Measurements from ENCODE around the gene LYPD6.

The LYPD6 gene

DNA sequence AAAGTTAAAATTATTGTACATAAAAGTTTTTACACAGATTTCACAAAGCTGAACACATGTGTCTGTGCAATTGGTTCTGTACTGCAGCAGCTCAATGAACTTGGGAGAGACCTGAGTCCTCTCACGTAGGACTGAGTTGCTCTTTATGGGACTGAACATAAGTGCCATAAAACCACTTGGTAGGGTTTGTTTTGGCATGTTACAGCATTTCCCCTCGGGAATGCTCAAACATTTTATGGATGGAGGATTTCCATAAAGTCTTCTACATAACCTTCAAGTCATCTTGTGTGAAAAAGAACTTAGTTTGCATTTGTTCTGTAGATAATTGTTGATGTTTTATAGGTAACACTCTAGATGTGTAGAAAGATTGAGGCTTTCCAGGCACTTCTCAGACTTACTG is 15.9 kb downstream of the LYPD6 start:
- TF ChIP-seq, protein P1, sequence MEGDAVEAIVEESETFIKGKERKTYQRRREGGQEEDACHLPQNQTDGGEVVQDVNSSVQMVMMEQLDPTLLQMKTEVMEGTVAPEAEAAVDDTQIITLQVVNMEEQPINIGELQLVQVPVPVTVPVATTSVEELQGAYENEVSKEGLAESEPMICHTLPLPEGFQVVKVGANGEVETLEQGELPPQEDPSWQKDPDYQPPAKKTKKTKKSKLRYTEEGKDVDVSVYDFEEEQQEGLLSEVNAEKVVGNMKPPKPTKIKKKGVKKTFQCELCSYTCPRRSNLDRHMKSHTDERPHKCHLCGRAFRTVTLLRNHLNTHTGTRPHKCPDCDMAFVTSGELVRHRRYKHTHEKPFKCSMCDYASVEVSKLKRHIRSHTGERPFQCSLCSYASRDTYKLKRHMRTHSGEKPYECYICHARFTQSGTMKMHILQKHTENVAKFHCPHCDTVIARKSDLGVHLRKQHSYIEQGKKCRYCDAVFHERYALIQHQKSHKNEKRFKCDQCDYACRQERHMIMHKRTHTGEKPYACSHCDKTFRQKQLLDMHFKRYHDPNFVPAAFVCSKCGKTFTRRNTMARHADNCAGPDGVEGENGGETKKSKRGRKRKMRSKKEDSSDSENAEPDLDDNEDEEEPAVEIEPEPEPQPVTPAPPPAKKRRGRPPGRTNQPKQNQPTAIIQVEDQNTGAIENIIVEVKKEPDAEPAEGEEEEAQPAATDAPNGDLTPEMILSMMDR (IDR thresholded peaks at IDR 0.05): no peak
- no peak for TF ChIP-seq ZFX (IDR thresholded peaks at IDR 0.05; ENCODE audit: borderline replicate concordance)
- H3K27ac ChIP-seq: no peak overlapping the region

DNA sequence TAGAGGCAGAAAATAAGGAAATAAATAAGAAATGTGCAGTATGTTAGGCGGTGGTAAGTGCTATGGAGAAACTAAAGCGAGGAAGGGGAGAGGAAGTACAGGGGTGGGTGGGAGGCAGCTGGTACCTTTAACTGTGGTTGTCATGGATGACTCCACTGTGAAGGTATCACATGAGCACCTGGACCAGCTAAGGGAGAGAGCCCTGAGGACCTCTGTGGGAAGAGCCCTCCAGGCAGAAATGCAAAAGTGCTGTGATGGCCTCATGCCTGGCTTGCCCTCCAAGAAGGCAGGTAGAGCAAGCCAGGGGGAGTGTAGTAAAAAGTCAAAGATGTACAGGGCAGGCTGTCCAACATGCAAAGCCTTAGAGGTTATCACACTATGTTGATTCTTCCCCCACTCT is 17.9 kb downstream of the LYPD6 start:
- no peak overlapping the region for H3K27ac ChIP-seq
- no peak for TF ChIP-seq ZFX (IDR thresholded peaks at IDR 0.05; ENCODE audit: borderline replicate concordance)
- TF ChIP-seq, protein P1 (IDR thresholded peaks at IDR 0.05): no peak

GRCh38 chr2:149353421-149353820 is 23.0 kb downstream of the LYPD6 start:
- no peak overlapping the region for H3K27ac ChIP-seq
- no peak for TF ChIP-seq ZFX (IDR thresholded peaks at IDR 0.05; ENCODE audit: borderline replicate concordance)
- TF ChIP-seq, protein P1 (IDR thresholded peaks at IDR 0.05): no peak

DNA sequence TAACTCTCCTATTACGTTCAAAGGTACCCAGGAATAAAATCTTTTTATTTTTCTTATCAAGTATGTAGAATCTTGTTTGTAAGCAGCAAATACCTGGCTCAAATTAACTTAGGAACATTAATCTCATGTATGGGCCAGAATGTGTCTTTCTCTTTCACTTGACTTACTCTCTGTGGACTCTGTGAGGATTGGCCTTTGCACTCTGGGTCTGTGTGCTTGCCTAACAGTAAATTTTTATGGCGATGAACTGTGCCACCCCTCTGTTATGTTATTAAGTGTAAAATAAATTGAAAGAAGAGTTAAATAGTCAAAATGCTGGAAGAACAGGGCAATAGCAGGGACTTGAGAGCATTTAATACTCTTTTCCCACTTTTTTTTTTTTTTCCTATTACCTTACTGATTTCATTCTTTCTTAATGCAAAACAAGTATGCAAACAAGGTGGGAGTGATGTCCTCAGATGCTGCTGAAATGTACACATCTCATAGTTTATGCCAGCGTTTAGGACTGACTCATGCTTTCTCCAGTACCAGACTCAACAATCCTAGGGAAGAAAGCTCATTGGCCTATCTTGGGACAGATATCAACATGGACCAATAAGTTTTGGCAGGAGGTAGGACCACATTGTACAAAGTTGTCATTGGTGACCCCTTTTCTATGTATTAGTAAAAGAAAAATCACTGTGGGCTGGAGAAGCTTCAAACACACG is 25.5 kb downstream of the LYPD6 start:
- no peak overlapping the region for H3K27ac ChIP-seq
- TF ChIP-seq ZFX (IDR thresholded peaks at IDR 0.05; ENCODE audit: borderline replicate concordance): no peak
- TF ChIP-seq, protein P1 (IDR thresholded peaks at IDR 0.05): no peak

- TF ChIP-seq, protein P1 (IDR thresholded peaks at IDR 0.05): no peak
- TF ChIP-seq ZFX (IDR thresholded peaks at IDR 0.05; ENCODE audit: borderline replicate concordance): no peak
- H3K27ac ChIP-seq: no peak overlapping the region
Observed at GRCh38 chr2:149357058-149357457, 26.7 kb downstream of the LYPD6 start.

DNA sequence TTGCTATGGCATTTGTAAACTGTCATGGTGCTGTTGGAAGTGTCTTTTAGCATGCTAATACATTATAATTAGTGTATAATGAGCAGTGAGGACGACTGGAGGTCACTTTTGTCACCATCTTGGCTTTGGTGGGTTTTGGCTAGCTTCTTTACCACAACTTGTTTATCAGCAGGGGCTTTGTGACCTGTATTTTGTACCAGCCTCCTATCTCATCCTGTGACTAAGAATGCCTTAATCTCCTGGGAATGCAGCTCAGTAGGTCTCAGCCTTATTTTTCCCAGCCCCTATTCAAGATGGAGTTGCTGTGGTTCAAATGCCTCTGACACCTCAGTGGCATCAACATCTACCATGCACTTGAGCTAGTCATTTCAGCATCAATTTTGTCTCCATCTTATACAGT is 29.7 kb downstream of the LYPD6 start:
- no peak for TF ChIP-seq ZFX (IDR thresholded peaks at IDR 0.05; ENCODE audit: borderline replicate concordance)
- TF ChIP-seq, protein P1 (IDR thresholded peaks at IDR 0.05): no peak
- no peak overlapping the region for H3K27ac ChIP-seq

DNA sequence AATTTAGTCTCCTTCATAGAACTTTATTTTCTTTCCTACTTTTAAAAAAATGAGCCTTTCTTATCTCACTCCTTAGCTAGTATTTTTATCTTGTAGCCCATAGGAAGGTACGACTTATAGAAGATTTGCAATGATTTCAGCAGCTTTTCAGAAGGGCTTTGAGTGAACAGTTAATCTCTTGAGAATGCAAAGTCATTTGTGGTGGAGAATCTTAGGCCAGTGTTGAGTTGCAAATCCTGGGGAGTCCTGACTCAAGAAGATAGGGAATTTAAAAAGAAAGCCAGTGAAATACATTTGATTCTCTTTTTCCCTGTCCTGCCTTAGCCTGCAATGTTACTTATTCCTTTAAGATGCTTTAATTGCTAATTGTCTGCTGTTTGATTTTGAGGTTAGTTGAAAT is 33.6 kb downstream of the LYPD6 start:
- no peak overlapping the region for H3K27ac ChIP-seq
- TF ChIP-seq, protein P1 (IDR thresholded peaks at IDR 0.05): no peak
- TF ChIP-seq ZFX (IDR thresholded peaks at IDR 0.05; ENCODE audit: borderline replicate concordance): no peak
